ENCODE results near the gene STAP1. TPM values are rescaled to one million over a fixed set of nuclear protein-coding genes. Genes with fewer than 3 reads are reported as not detected.

Gene STAP1
- total RNA-seq, 2 experiments from 2014 or later, result 2.7 to 3.6 TPM

- H3K4me1 ChIP-seq (ENCODE audit: insufficient read depth, low read length), result no peaks in the 10 kb centered on the region
- no peaks in the 10 kb centered on the region for H3K9me3 ChIP-seq (ENCODE audit: control insufficient read depth in 1 of 2, insufficient read depth in 1 of 2, low read length in 2 of 2)
- H3K36me3 Mint-ChIP-seq (ENCODE audit: low read depth), result no peaks in the 10 kb centered on the region
- intact Hi-C loops (cut with DNase I, micrococcal nuclease), result no loop called here
- ChIA-PET CTCF (no interaction called here), POLR2A (interaction anchor here (1.0 kb wide), 1 partner anchor 11 kb away, joined by 3 read pairs; no protein-coding TSS in a partner anchor)
- no peak overlapping the region for H3K4me3 Mint-ChIP-seq
- no peaks in the 10 kb centered on the region for H3K9me3 Mint-ChIP-seq
- DNase-seq, result no peak
- H3K27me3 Mint-ChIP-seq, result no peaks in the 10 kb centered on the region
- ATAC-seq (ENCODE audit: poor library complexity), result no peak
- H3K36me3 ChIP-seq (ENCODE audit: insufficient read depth, low read length), result no peaks in the 10 kb centered on the region
- H3K27me3 ChIP-seq (ENCODE audit: control insufficient read depth in 1 of 2, insufficient read depth in 2 of 2, low read length in 2 of 2), result no peaks in the 10 kb centered on the region
- H3K27ac Mint-ChIP-seq, result no peak overlapping the region
- no peak for TF ChIP-seq CTCF (IDR thresholded peaks at IDR 0.05)
- H3K4me1 Mint-ChIP-seq (ENCODE audit: low read depth), result peaks cover 16% of the 10 kb centered on the region
- no peak overlapping the region for H3K27ac ChIP-seq (ENCODE audit: low read depth in 1 of 2, low read length in 2 of 2)
- no peak overlapping the region for H3K4me3 ChIP-seq (ENCODE audit: low read length)
Measured at GRCh38 chr4:67566335-67566734, 7.8 kb downstream of the STAP1 start.

GRCh38 chr4:67568820-67569219 is 10.3 kb downstream of the STAP1 start:
- intact Hi-C loops (cut with DNase I, micrococcal nuclease), result no loop called here
- ChIA-PET POLR2A (interaction anchor here (0.6 to 1.5 kb wide), 3 partner anchors 12 to 32 kb away, joined by 4 to 6 read pairs (median 4); partner anchors contain the start of gene CENPC), CTCF (no interaction called here)
- H3K4me1 Mint-ChIP-seq (ENCODE audit: low read depth), result peaks cover 32% of the 10 kb centered on the region
- H3K27ac ChIP-seq (ENCODE audit: low read depth in 1 of 2, low read length in 2 of 2), result no peak overlapping the region
- no peaks in the 10 kb centered on the region for H3K4me1 ChIP-seq (ENCODE audit: insufficient read depth, low read length)
- no peak overlapping the region for H3K27ac Mint-ChIP-seq
- no peak for DNase-seq
- no peak for TF ChIP-seq CTCF (IDR thresholded peaks at IDR 0.05)
- H3K36me3 Mint-ChIP-seq (ENCODE audit: low read depth), result no peaks in the 10 kb centered on the region
- no peaks in the 10 kb centered on the region for H3K27me3 Mint-ChIP-seq
- H3K4me3 Mint-ChIP-seq, result no peak overlapping the region
- no peak overlapping the region for H3K4me3 ChIP-seq (ENCODE audit: low read length)
- no peaks in the 10 kb centered on the region for H3K9me3 ChIP-seq (ENCODE audit: control insufficient read depth in 1 of 2, insufficient read depth in 1 of 2, low read length in 2 of 2)
- H3K27me3 ChIP-seq (ENCODE audit: control insufficient read depth in 1 of 2, insufficient read depth in 2 of 2, low read length in 2 of 2), result no peaks in the 10 kb centered on the region
- no peaks in the 10 kb centered on the region for H3K36me3 ChIP-seq (ENCODE audit: insufficient read depth, low read length)
- ATAC-seq (ENCODE audit: poor library complexity), result no peak
- no peaks in the 10 kb centered on the region for H3K9me3 Mint-ChIP-seq

- intact Hi-C loops (cut with DNase I, micrococcal nuclease), result no loop called here
- H3K36me3 Mint-ChIP-seq (ENCODE audit: low read depth), result no peaks in the 10 kb centered on the region
- H3K9me3 Mint-ChIP-seq, result no peaks in the 10 kb centered on the region
- no peaks in the 10 kb centered on the region for H3K27me3 Mint-ChIP-seq
- no peak overlapping the region for H3K4me3 Mint-ChIP-seq
- no peak for TF ChIP-seq CTCF (IDR thresholded peaks at IDR 0.05)
- Histone ChIP-seq H3K9me3 (ENCODE audit: control insufficient read depth in 1 of 2, insufficient read depth in 1 of 2, low read length in 2 of 2) (no peaks in the 10 kb centered on the region), H3K27me3 (ENCODE audit: control insufficient read depth in 1 of 2, insufficient read depth in 2 of 2, low read length in 2 of 2) (no peaks in the 10 kb centered on the region), H3K36me3 (ENCODE audit: insufficient read depth, low read length) (no peaks in the 10 kb centered on the region), H3K4me1 (ENCODE audit: insufficient read depth, low read length) (no peaks in the 10 kb centered on the region), H3K27ac (ENCODE audit: low read depth in 1 of 2, low read length in 2 of 2) (no peak overlapping the region), H3K4me3 (ENCODE audit: low read length) (no peak overlapping the region)
- POLR2A ChIA-PET, result no interaction called here
- H3K4me1 Mint-ChIP-seq (ENCODE audit: low read depth), result peaks cover 39% of the 10 kb centered on the region
- no peak for DNase-seq
- ATAC-seq (ENCODE audit: poor library complexity), result no peak
- peak overlapping the region; percentile 12 for H3K27ac Mint-ChIP-seq
- CTCF ChIA-PET, result no interaction called here
Measured at GRCh38 chr4:67570537-67570936, 12.0 kb downstream of the STAP1 start.

All from CD4-positive, alpha-beta T cell (primary cell).